ENCODE measurements around the gene CPSF3.

The CPSF3 gene

DNA sequence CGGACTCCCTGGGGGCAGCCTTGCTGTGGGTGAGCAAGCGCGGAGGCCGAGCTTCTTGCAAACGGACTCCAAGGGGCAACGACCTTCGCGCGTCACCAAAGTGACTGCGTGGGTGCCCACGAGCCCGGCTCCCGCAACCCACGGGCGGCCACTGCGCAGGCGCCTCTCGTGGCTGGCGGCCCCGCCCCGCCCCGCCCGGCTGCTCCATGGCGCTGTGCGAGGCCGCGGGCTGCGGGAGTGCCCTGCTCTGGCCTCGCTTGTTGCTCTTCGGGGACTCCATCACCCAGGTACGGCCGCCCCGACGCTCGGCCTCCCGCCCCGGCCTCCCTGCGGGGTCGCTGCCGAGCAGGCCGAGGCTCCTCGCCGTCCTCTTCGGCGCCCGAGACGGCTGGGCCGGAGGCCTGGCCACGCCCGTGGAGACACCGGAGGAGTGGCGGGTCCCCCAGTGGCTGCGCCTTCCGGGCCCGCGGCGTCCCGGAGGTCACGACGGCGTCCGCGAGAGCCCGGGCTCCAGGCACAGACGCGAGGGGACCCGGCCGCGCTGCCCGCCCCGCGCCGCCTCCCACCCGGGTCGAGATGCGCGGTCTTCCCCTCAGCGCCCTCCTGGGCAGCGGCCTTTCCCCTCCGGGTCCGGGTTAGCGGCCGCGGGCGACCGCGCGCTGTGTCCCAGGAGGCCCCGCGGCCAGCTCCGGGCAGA lies 51.1 kb downstream of the CPSF3 start, which contains the start of gene IAH1:
IAH1 (plus strand) TSS at position 191 of the 697 bp plus-strand sequence; CDS start at position 207, 16 bp downstream.
- Histone ChIP-seq H2AFZ (ENCODE audit: low read length) (no peak within 1 kb of the TSS), H2BK120ac (ENCODE audit: low read depth, low read length) (no peak within 1 kb of the TSS), H3K14ac (ENCODE audit: low read length) (no peak within 1 kb of the TSS), H3K4me1 (ENCODE audit: control insufficient read depth in 2 of 2, insufficient read depth in 1 of 2, low read depth in 1 of 2, low read length in 2 of 2) (peaks cover 0 to 4% of the 10 kb centered on the region in 2 donors), H3K27ac (replicated peaks; ENCODE audit: low read length) (no peak within 1 kb of the TSS), H3K27me3 (ENCODE audit: control insufficient read depth in 3 of 3, insufficient read depth in 3 of 3, low read depth in 1 of 3, low read length in 3 of 3) (no peaks in the 10 kb centered on the region), H3K18ac (ENCODE audit: low read length) (peak within 1 kb of the TSS; percentile 30), H3K9ac (ENCODE audit: low read depth, low read length, poor library complexity) (peak within 1 kb of the TSS; percentile 61), H2BK12ac (ENCODE audit: low read length) (no peak within 1 kb of the TSS), H2BK15ac (ENCODE audit: low read length) (no peak within 1 kb of the TSS), H3K36me3 (replicated peaks in 1 of 2; ENCODE audit: control insufficient read depth in 2 of 2, insufficient read depth in 2 of 2, low read length in 2 of 2) (peaks cover 10 to 51% of the 10 kb centered on the region in 2 donors), H4K8ac (ENCODE audit: low read depth, low read length) (no peak within 1 kb of the TSS), H4K91ac (ENCODE audit: low read depth, low read length, poor library complexity) (no peak within 1 kb of the TSS), H3K23ac (ENCODE audit: low read depth, low read length, poor library complexity) (no peak within 1 kb of the TSS), H3K4me2 (ENCODE audit: insufficient read depth, low read length, poor library complexity, severe bottlenecking) (peak within 1 kb of the TSS; percentile 21), H3K4ac (ENCODE audit: low read length) (no peak within 1 kb of the TSS), H3K4me3 (ENCODE audit: low read length in 2 of 2) (peak within 1 kb of the TSS in 1 of 2 donors; percentile 82), H2AK5ac (ENCODE audit: low read depth, low read length) (no peak within 1 kb of the TSS), H2BK5ac (ENCODE audit: low read length) (no peak within 1 kb of the TSS), H3K79me1 (ENCODE audit: low read depth, low read length) (no peaks in the 10 kb centered on the region), H3K9me3 (replicated peaks in 1 of 2; ENCODE audit: control insufficient read depth in 2 of 2, insufficient read depth in 1 of 2, low read depth in 1 of 2, low read length in 2 of 2) (peaks cover 0 to 6% of the 10 kb centered on the region in 2 donors)
- WGBS, 2 donors (ENCODE audit: extremely low coverage in 2 of 2, insufficient read length in 2 of 2, insufficient replicate concordance in 1 of 2) = no CpG with 5 or more reads among the region's 91 CpGs
- no peak for DNase-seq (ENCODE audit: low spot score)

DNA sequence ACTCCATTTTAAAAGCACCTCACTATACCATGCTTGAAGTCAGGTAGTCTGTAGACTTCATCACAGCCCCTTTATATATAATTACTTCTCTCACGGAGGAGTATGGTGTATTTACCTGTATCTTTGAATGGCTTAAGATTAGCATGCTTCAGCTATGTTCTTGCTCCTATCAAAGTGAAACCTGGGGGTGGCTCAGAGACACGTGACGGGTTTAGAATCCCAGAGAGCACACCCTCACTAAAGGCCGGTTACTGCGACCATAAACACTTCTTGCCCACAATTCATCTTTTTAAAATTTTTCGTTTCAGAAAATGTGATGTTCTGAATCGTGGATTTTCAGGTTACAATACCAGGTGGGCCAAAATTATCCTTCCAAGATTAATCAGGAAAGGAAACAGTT lies 54.5 kb downstream of the CPSF3 start:
- Histone ChIP-seq H3K14ac (ENCODE audit: low read length) (no peak overlapping the region), H2AFZ (ENCODE audit: low read length) (no peak overlapping the region), H3K79me1 (ENCODE audit: low read depth, low read length) (no peaks in the 10 kb centered on the region), H3K9ac (ENCODE audit: low read depth, low read length, poor library complexity) (no peak overlapping the region), H3K4me2 (ENCODE audit: insufficient read depth, low read length, poor library complexity, severe bottlenecking) (no peak overlapping the region), H3K18ac (ENCODE audit: low read length) (no peak overlapping the region), H3K9me3 (replicated peaks in 1 of 2; ENCODE audit: control insufficient read depth in 2 of 2, insufficient read depth in 1 of 2, low read depth in 1 of 2, low read length in 2 of 2) (peaks cover 0 to 6% of the 10 kb centered on the region in 2 donors), H4K8ac (ENCODE audit: low read depth, low read length) (no peak overlapping the region), H3K4ac (ENCODE audit: low read length) (no peak overlapping the region), H3K4me3 (ENCODE audit: low read length in 2 of 2) (no peak overlapping the region), H3K23ac (ENCODE audit: low read depth, low read length, poor library complexity) (no peak overlapping the region), H3K27ac (replicated peaks; ENCODE audit: low read length) (no peak overlapping the region), H3K27me3 (ENCODE audit: control insufficient read depth in 3 of 3, insufficient read depth in 3 of 3, low read depth in 1 of 3, low read length in 3 of 3) (no peaks in the 10 kb centered on the region), H2BK120ac (ENCODE audit: low read depth, low read length) (no peak overlapping the region), H2BK15ac (ENCODE audit: low read length) (no peak overlapping the region), H2AK5ac (ENCODE audit: low read depth, low read length) (no peak overlapping the region), H3K36me3 (replicated peaks in 1 of 2; ENCODE audit: control insufficient read depth in 2 of 2, insufficient read depth in 2 of 2, low read length in 2 of 2) (peaks cover 5 to 43% of the 10 kb centered on the region in 2 donors), H2BK12ac (ENCODE audit: low read length) (no peak overlapping the region), H4K91ac (ENCODE audit: low read depth, low read length, poor library complexity) (no peak overlapping the region), H3K4me1 (ENCODE audit: control insufficient read depth in 2 of 2, insufficient read depth in 1 of 2, low read depth in 1 of 2, low read length in 2 of 2) (peaks cover 0 to 4% of the 10 kb centered on the region in 2 donors), H2BK5ac (ENCODE audit: low read length) (no peak overlapping the region)
- no CpG with 5 or more reads among the region's 7 CpGs for WGBS, 2 donors (ENCODE audit: extremely low coverage in 2 of 2, insufficient read length in 2 of 2, insufficient replicate concordance in 1 of 2)
- no peak for DNase-seq (ENCODE audit: low spot score)

GRCh38 chr2:9478526-9478925 lies 55.1 kb downstream of the CPSF3 start:
- Histone ChIP-seq H2BK120ac (ENCODE audit: low read depth, low read length) (no peak overlapping the region), H3K4me3 (ENCODE audit: low read length in 2 of 2) (no peak overlapping the region), H2AK5ac (ENCODE audit: low read depth, low read length) (no peak overlapping the region), H2AFZ (ENCODE audit: low read length) (no peak overlapping the region), H2BK12ac (ENCODE audit: low read length) (no peak overlapping the region), H2BK15ac (ENCODE audit: low read length) (no peak overlapping the region), H3K36me3 (replicated peaks in 1 of 2; ENCODE audit: control insufficient read depth in 2 of 2, insufficient read depth in 2 of 2, low read length in 2 of 2) (peaks cover 8 to 43% of the 10 kb centered on the region in 2 donors), H3K18ac (ENCODE audit: low read length) (no peak overlapping the region), H3K27me3 (ENCODE audit: control insufficient read depth in 3 of 3, insufficient read depth in 3 of 3, low read depth in 1 of 3, low read length in 3 of 3) (no peaks in the 10 kb centered on the region), H3K9me3 (replicated peaks in 1 of 2; ENCODE audit: control insufficient read depth in 2 of 2, insufficient read depth in 1 of 2, low read depth in 1 of 2, low read length in 2 of 2) (peaks cover 0 to 6% of the 10 kb centered on the region in 2 donors), H4K8ac (ENCODE audit: low read depth, low read length) (no peak overlapping the region), H4K91ac (ENCODE audit: low read depth, low read length, poor library complexity) (no peak overlapping the region), H3K4me2 (ENCODE audit: insufficient read depth, low read length, poor library complexity, severe bottlenecking) (no peak overlapping the region), H3K4ac (ENCODE audit: low read length) (no peak overlapping the region), H3K23ac (ENCODE audit: low read depth, low read length, poor library complexity) (no peak overlapping the region), H3K4me1 (ENCODE audit: control insufficient read depth in 2 of 2, insufficient read depth in 1 of 2, low read depth in 1 of 2, low read length in 2 of 2) (peaks cover 0 to 4% of the 10 kb centered on the region in 2 donors), H2BK5ac (ENCODE audit: low read length) (no peak overlapping the region), H3K79me1 (ENCODE audit: low read depth, low read length) (no peaks in the 10 kb centered on the region), H3K14ac (ENCODE audit: low read length) (no peak overlapping the region), H3K27ac (replicated peaks; ENCODE audit: low read length) (peak overlapping the region; percentile 22), H3K9ac (ENCODE audit: low read depth, low read length, poor library complexity) (no peak overlapping the region)
- no peak for DNase-seq (ENCODE audit: low spot score)
- no CpG with 5 or more reads among the region's 3 CpGs for WGBS, 2 donors (ENCODE audit: extremely low coverage in 2 of 2, insufficient read length in 2 of 2, insufficient replicate concordance in 1 of 2)

DNA sequence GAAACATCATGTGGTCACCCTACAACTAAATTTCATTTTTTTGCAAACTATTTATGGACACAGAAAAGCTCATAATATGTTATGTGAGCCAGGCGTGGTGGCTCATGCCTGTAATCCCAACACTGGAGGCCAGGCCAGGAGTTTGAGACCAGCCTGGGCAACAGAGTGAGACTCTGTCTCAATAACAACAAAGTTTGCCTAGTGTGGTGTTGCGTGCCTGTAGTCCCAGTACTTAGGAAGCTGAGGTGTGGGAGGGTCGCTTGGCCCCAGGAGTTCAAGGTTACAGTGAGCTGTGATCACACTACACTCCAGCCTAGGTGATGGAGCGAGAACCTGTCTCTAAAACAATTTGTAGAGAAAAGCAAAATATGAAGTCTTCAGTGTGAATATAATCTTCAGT lies 56.7 kb downstream of the CPSF3 start:
- Histone ChIP-seq H3K9me3 (replicated peaks in 1 of 2; ENCODE audit: control insufficient read depth in 2 of 2, insufficient read depth in 1 of 2, low read depth in 1 of 2, low read length in 2 of 2) (peaks cover 0 to 4% of the 10 kb centered on the region in 2 donors), H2AFZ (ENCODE audit: low read length) (no peak overlapping the region), H3K9ac (ENCODE audit: low read depth, low read length, poor library complexity) (no peak overlapping the region), H3K27ac (replicated peaks; ENCODE audit: low read length) (no peak overlapping the region), H3K4me3 (ENCODE audit: low read length in 2 of 2) (no peak overlapping the region), H3K4ac (ENCODE audit: low read length) (no peak overlapping the region), H3K18ac (ENCODE audit: low read length) (no peak overlapping the region), H3K23ac (ENCODE audit: low read depth, low read length, poor library complexity) (no peak overlapping the region), H3K14ac (ENCODE audit: low read length) (no peak overlapping the region), H3K4me2 (ENCODE audit: insufficient read depth, low read length, poor library complexity, severe bottlenecking) (no peak overlapping the region), H3K79me1 (ENCODE audit: low read depth, low read length) (no peaks in the 10 kb centered on the region), H3K4me1 (ENCODE audit: control insufficient read depth in 2 of 2, insufficient read depth in 1 of 2, low read depth in 1 of 2, low read length in 2 of 2) (peaks cover 0 to 4% of the 10 kb centered on the region in 2 donors), H3K27me3 (ENCODE audit: control insufficient read depth in 3 of 3, insufficient read depth in 3 of 3, low read depth in 1 of 3, low read length in 3 of 3) (no peaks in the 10 kb centered on the region), H2AK5ac (ENCODE audit: low read depth, low read length) (no peak overlapping the region), H2BK15ac (ENCODE audit: low read length) (no peak overlapping the region), H2BK120ac (ENCODE audit: low read depth, low read length) (no peak overlapping the region), H4K91ac (ENCODE audit: low read depth, low read length, poor library complexity) (no peak overlapping the region), H2BK12ac (ENCODE audit: low read length) (no peak overlapping the region), H3K36me3 (replicated peaks in 1 of 2; ENCODE audit: control insufficient read depth in 2 of 2, insufficient read depth in 2 of 2, low read length in 2 of 2) (peaks cover 18 to 52% of the 10 kb centered on the region in 2 donors), H4K8ac (ENCODE audit: low read depth, low read length) (no peak overlapping the region), H2BK5ac (ENCODE audit: low read length) (no peak overlapping the region)
- no peak for DNase-seq (ENCODE audit: low spot score)
- WGBS, 2 donors (ENCODE audit: extremely low coverage in 2 of 2, insufficient read length in 2 of 2, insufficient replicate concordance in 1 of 2) = no CpG with 5 or more reads among the region's 4 CpGs
